Testis (tissue), 2 donors: ENCODE measurements around the gene MFSD6.

Source experiments
- POLR2A ChIP-seq: fragments of 450-650 bp; IDR thresholded peaks from one replicate; pipeline ENCODE4 v1.6.1; 2017; ENCODE audit warnings: antibody characterized with exemption, mild to moderate bottlenecking, moderate library complexity
- TF ChIP-seq, protein P1 (sequence below), 3 experiments: fragments of 450-650 bp in 2 of 3; fragments of 200-600 bp in 1 of 3; sonication (generic) in 1 of 3; IDR thresholded peaks; one replicate each; pipeline ENCODE4 v1.5.1; 2016 to 2019; ENCODE audit warnings: antibody characterized with exemption in 3 of 3, mild to moderate bottlenecking in 2 of 3, moderate library complexity in 1 of 3

DNA sequence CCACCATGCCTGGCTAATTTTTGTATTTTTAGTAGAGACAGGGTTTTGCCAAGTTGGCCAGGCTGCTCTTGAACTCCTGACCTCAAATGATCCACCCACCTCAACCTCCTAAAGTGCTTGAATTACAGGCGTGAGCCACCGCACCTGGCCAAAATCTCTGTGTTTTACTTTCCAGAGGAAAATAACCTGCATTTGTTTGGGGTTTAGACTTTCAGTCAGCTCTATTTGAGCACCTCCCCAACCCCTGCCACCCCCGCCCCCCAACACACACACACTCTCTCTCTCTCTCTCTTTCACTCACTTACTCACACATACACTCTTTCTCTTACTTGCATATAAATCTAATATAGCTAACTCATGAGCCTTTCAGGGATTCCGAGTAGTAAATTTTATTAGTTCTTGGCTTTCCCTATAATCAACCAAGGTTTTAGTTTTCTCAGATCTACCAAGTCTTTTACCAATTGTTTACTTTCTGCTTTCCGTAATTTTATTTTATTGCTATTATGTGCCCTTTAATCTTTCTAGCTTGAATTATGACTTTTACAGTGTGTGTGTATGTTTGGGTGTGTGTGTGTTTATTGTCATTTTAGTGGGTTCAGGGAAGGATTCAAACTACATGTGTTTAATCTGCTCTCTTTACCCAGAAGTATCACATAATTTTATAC lies 24.5 kb downstream of the MFSD6 start:
- TF ChIP-seq, protein P1, sequence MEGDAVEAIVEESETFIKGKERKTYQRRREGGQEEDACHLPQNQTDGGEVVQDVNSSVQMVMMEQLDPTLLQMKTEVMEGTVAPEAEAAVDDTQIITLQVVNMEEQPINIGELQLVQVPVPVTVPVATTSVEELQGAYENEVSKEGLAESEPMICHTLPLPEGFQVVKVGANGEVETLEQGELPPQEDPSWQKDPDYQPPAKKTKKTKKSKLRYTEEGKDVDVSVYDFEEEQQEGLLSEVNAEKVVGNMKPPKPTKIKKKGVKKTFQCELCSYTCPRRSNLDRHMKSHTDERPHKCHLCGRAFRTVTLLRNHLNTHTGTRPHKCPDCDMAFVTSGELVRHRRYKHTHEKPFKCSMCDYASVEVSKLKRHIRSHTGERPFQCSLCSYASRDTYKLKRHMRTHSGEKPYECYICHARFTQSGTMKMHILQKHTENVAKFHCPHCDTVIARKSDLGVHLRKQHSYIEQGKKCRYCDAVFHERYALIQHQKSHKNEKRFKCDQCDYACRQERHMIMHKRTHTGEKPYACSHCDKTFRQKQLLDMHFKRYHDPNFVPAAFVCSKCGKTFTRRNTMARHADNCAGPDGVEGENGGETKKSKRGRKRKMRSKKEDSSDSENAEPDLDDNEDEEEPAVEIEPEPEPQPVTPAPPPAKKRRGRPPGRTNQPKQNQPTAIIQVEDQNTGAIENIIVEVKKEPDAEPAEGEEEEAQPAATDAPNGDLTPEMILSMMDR (IDR thresholded peaks at IDR 0.05), result no peak
- TF ChIP-seq POLR2A, result no peak
